Left lobe of liver (tissue), 2 donors: ENCODE data around the gene UTY. TPM values are rescaled to one million over a fixed set of nuclear protein-coding genes. Genes with fewer than 3 reads are reported as not detected.

Experiments used
- ATAC-seq: fragments of 200-7000 bp; cut with Tn5 transposase; one replicate; pipeline ENCODE4 v1.9.1; 2020; ENCODE audit warnings: mild to moderate bottlenecking, moderate library complexity
- DNase-seq: peaks from one replicate; pipeline ENCODE4 v3.0.0-alpha.2; 2020; ENCODE audit warnings: low spot score
- total RNA-seq: library from RNA; stranded (reverse); gene quantifications from one replicate; pipeline ENCODE4 v1.2.1, GENCODE V29; 2021
- donor health status: DM: no; HTN: no; CAD: no; lungs with moderate emphysema.
- donor health status: DM: no; HTN: yes; CAD: no.

UTY gene
- total RNA-seq, 1 donor from 2014 or later, result 10.3 TPM

GRCh38 chrY:13416869-13417661 lies 62.8 kb downstream of the UTY start:
- ATAC-seq (no peak), DNase-seq (no peak)

- no peak for ATAC-seq
- DNase-seq, result no peak
These were observed 64.3 kb downstream of the UTY start for GRCh38 chrY:13415556-13415955.

GRCh38 chrY:13398876-13399275 lies 81.0 kb downstream of the UTY start:
- ATAC-seq (no peak), DNase-seq (no peak)

GRCh38 chrY:13381110-13381683 lies 98.6 kb downstream of the UTY start:
- no peak for ATAC-seq
- DNase-seq, result no peak

- no peak for DNase-seq
These were observed 108.7 kb downstream of the UTY start for GRCh38 chrY:13370868-13371800.

GRCh38 chrY:13370245-13370644 lies 109.6 kb downstream of the UTY start:
- ATAC-seq, result no peak

More at GRCh38 chrY:13370868-13371800, 108.7 kb downstream of the UTY start:
- ATAC-seq, result peak; percentile 75

GRCh38 chrY:13368513-13368845 lies 111.4 kb downstream of the UTY start:
- DNase-seq (no peak), ATAC-seq (peak; percentile 44)

More at GRCh38 chrY:13370245-13370644, 109.6 kb downstream of the UTY start:
- DNase-seq, result no peak

GRCh38 chrY:13363641-13364040 lies 116.2 kb downstream of the UTY start:
- ATAC-seq, result peak; percentile 52

GRCh38 chrY:13362662-13363061 lies 117.2 kb downstream of the UTY start:
- ATAC-seq, result no peak
- no peak for DNase-seq

More at GRCh38 chrY:13363641-13364040, 116.2 kb downstream of the UTY start:
- no peak for DNase-seq

GRCh38 chrY:13361656-13362636 lies 117.9 kb downstream of the UTY start:
- no peak for DNase-seq
- peak; percentile 16 for ATAC-seq

- ATAC-seq, result no peak
- DNase-seq, result no peak
These were observed 128.4 kb downstream of the UTY start for GRCh38 chrY:13351443-13351842.

- DNase-seq (no peak), ATAC-seq (no peak)
These were observed 132.7 kb downstream of the UTY start for GRCh38 chrY:13347106-13347505.

GRCh38 chrY:13345549-13345948 lies 134.3 kb downstream of the UTY start:
- ATAC-seq (no peak), DNase-seq (no peak)

- peak; percentile 87 for ATAC-seq
These were observed 136.4 kb downstream of the UTY start for GRCh38 chrY:13343307-13343946.

GRCh38 chrY:13339939-13340338 lies 139.9 kb downstream of the UTY start:
- DNase-seq, result no peak
- no peak for ATAC-seq

More at GRCh38 chrY:13343307-13343946, 136.4 kb downstream of the UTY start:
- DNase-seq, result no peak

GRCh38 chrY:13339381-13339780 lies 140.5 kb downstream of the UTY start:
- ATAC-seq (no peak), DNase-seq (no peak)

- DNase-seq, result no peak
- no peak for ATAC-seq
These were observed 141.1 kb downstream of the UTY start for GRCh38 chrY:13338711-13339110.

GRCh38 chrY:13337934-13338333 lies 141.9 kb downstream of the UTY start:
- DNase-seq (peak; percentile 47), ATAC-seq (peak; percentile 77)

GRCh38 chrY:13333791-13334190 lies 146.0 kb downstream of the UTY start:
- DNase-seq (no peak), ATAC-seq (no peak)

- ATAC-seq (no peak), DNase-seq (no peak)
These were observed 149.2 kb downstream of the UTY start for GRCh38 chrY:13330651-13331050.
